ENCODE data around the gene ZNF710.

DNA sequence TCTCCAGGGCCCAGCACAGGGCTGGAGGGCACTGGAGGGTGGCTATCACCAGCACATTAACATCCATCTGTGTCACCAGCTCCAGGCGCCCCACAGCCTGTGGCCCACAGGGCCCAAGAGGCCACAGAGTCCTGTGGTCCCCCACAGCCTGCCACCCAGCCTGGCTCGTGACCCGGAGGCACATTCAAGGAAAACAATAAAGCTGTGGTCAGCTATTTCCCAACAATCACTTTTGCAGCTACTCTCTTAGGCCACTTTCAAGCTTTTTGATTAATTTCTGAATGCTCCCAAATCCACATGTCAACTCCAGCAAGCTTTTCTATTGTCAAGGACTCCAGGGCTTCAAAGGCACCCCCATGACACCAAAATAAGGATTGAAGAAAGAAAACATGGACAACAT is 84.4 kb downstream of the ZNF710 start:
- no peak for TF ChIP-seq POLR2A (IDR thresholded peaks at IDR 0.05)
- TF ChIP-seq, protein P1, sequence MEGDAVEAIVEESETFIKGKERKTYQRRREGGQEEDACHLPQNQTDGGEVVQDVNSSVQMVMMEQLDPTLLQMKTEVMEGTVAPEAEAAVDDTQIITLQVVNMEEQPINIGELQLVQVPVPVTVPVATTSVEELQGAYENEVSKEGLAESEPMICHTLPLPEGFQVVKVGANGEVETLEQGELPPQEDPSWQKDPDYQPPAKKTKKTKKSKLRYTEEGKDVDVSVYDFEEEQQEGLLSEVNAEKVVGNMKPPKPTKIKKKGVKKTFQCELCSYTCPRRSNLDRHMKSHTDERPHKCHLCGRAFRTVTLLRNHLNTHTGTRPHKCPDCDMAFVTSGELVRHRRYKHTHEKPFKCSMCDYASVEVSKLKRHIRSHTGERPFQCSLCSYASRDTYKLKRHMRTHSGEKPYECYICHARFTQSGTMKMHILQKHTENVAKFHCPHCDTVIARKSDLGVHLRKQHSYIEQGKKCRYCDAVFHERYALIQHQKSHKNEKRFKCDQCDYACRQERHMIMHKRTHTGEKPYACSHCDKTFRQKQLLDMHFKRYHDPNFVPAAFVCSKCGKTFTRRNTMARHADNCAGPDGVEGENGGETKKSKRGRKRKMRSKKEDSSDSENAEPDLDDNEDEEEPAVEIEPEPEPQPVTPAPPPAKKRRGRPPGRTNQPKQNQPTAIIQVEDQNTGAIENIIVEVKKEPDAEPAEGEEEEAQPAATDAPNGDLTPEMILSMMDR (IDR thresholded peaks at IDR 0.05), result no peak
